ENCODE measurements around the gene MDN1.
"Not testable (repeated sequence)": the region's sequence is repeated elsewhere in the genome, so short reads cannot be mapped to it uniquely, and the experiment has no call there.

DNA sequence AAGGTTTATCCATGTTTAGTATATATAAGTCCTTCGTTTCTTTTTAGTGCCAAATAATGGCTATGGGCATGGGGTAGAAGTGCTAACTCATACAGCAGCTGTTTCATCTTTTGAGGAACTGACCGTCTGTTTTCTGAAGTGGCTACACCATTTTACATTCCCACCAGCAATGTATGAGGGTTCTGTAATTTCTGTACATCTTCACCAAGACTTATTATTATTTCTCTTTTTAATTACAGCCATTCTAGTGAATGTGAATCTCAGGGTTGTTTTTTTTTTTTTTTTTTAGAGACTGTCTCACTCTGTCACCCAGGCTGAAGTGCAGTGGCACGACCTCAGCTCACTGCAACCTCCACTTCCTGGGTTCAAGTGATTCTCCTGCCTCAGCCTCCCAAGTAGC, 183.2 kb downstream of the MDN1 start:
- TF ChIP-seq, protein P1, sequence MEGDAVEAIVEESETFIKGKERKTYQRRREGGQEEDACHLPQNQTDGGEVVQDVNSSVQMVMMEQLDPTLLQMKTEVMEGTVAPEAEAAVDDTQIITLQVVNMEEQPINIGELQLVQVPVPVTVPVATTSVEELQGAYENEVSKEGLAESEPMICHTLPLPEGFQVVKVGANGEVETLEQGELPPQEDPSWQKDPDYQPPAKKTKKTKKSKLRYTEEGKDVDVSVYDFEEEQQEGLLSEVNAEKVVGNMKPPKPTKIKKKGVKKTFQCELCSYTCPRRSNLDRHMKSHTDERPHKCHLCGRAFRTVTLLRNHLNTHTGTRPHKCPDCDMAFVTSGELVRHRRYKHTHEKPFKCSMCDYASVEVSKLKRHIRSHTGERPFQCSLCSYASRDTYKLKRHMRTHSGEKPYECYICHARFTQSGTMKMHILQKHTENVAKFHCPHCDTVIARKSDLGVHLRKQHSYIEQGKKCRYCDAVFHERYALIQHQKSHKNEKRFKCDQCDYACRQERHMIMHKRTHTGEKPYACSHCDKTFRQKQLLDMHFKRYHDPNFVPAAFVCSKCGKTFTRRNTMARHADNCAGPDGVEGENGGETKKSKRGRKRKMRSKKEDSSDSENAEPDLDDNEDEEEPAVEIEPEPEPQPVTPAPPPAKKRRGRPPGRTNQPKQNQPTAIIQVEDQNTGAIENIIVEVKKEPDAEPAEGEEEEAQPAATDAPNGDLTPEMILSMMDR (IDR thresholded peaks at IDR 0.05) = not testable (repeated sequence)
- not testable (repeated sequence) for TF ChIP-seq POLR2A (IDR thresholded peaks at IDR 0.05)

Data from gastroesophageal sphincter (tissue), 3 donors.